ENCODE data around the gene SLC19A2. TPM values are rescaled to one million over a fixed set of nuclear protein-coding genes. Genes with fewer than 3 reads are reported as not detected.

SLC19A2 gene
- total RNA-seq, 1 experiment from 2014 or later: 10.1 TPM

GRCh38 chr1:169527451-169528214 is 41.9 kb upstream of the SLC19A2 start:
- Histone ChIP-seq H3K27ac (ENCODE audit: low read depth, low read length) (no peak overlapping the region), H3K36me3 (ENCODE audit: control insufficient read depth in 1 of 2, insufficient read depth in 2 of 2, low read length in 2 of 2) (no peaks in the 10 kb centered on the region), H3K4me2 (ENCODE audit: low read length) (no peak overlapping the region), H3K79me2 (ENCODE audit: insufficient read depth, low read length) (no peaks in the 10 kb centered on the region), H3K9ac (ENCODE audit: low read length) (no peak overlapping the region), H3K4me3 (replicated peaks in 1 of 2; ENCODE audit: low read depth in 1 of 2, low read length in 2 of 2) (no peak overlapping the region), H3K9me3 (ENCODE audit: control insufficient read depth in 1 of 2, insufficient read depth in 1 of 2, low read depth in 1 of 2, low read length in 2 of 2) (no peaks in the 10 kb centered on the region), H2AFZ (ENCODE audit: low read depth, low read length, poor library complexity, severe bottlenecking) (no peak overlapping the region), H3K27me3 (ENCODE audit: insufficient read depth, low read length) (no peaks in the 10 kb centered on the region), H3K9me2 (ENCODE audit: insufficient read depth) (no peaks in the 10 kb centered on the region), H4K20me1 (ENCODE audit: insufficient read depth) (no peaks in the 10 kb centered on the region), H3K4me1 (ENCODE audit: control insufficient read depth in 1 of 2, insufficient read depth in 2 of 2, low read length in 2 of 2) (peaks cover 23 to 40% of the 10 kb centered on the region in 2 experiments)
- POLR2A ChIA-PET: no interaction called here
- RAD21 ChIA-PET (ENCODE audit: low non-redundant PET in 1 of 2, low total read pairs in 2 of 2, uncharacterized antibody in 2 of 2, unreplicated experiment in 2 of 2): no interaction called here
- CTCF ChIA-PET: no interaction called here
- no TSS peak for BruUV-seq (replicated peaks)
- TF ChIP-seq CEBPB (IDR thresholded peaks at IDR 0.05; ENCODE audit: low read depth) (no peak), EGR1 (IDR thresholded peaks at IDR 0.05; ENCODE audit: low read depth) (no peak), ZBTB33 (IDR thresholded peaks at IDR 0.05; ENCODE audit: extremely low read depth, insufficient replicate concordance, low read length) (no peak), FOSL1 (IDR thresholded peaks at IDR 0.05; ENCODE audit: low read depth) (no peak), YY1 (IDR thresholded peaks at IDR 0.05; ENCODE audit: extremely low read depth, insufficient replicate concordance, low read depth, low read length) (no peak), ZFX (IDR thresholded peaks at IDR 0.05) (no peak), RAD21 (IDR thresholded peaks at IDR 0.05; ENCODE audit: low read depth) (no peak), POLR2AphosphoS5 (IDR thresholded peaks at IDR 0.05; ENCODE audit: low read depth, low read length) (no peak), JUND (IDR thresholded peaks at IDR 0.05) (no peak), EZH2 (IDR thresholded peaks at IDR 0.05) (no peak), SIN3A (IDR thresholded peaks at IDR 0.05; ENCODE audit: low read depth) (no peak), REST (IDR thresholded peaks at IDR 0.05; ENCODE audit: low read depth) (no peak), ATF3 (IDR thresholded peaks at IDR 0.05) (no peak), ELF1 (IDR thresholded peaks at IDR 0.05; ENCODE audit: borderline replicate concordance, low read depth) (no peak), SRF (IDR thresholded peaks at IDR 0.05; ENCODE audit: low read depth) (no peak)
- no peak for ATAC-seq
- no peak for DNase-seq (ENCODE audit: low read depth, low spot score)
- intact Hi-C loops (cut with micrococcal nuclease): loop anchor here (5.0 kb wide), 1 partner anchor 40 kb away; the partner anchor contains the start of gene SLC19A2
